HEK293 (cell line): Measurements from ENCODE around the gene NFS1.
"Not testable (repeated sequence)": the region's sequence is repeated elsewhere in the genome, so short reads cannot be mapped to it uniquely, and the experiment has no call there.

Experiments used
- CTCF ChIA-PET: fragments of 350-600 bp; formaldehyde crosslinking; extraction: SDS; loops from one replicate; lab custom pipeline; 2021; ENCODE audit warnings: antibody characterized with exemption; lab: Yijun Ruan, JAX
- POLR2A ChIA-PET: fragments of 300-600 bp; formaldehyde crosslinking; extraction: SDS; loops from one replicate; lab custom pipeline; 2020; ENCODE audit warnings: antibody characterized with exemption, inconsistent platforms; lab: Yijun Ruan, JAX
- H3K27ac ChIP-seq: fragments of 200-500 bp; sonication (Bioruptor generic); 2 replicates; pipeline ENCODE4 v1.5.1; 2014; ENCODE audit warnings: low read depth, low read length, control low read depth, inconsistent platforms; ENCODE audit errors: extremely low read depth
- H3K36me3 ChIP-seq, 2 experiments: fragments of 200-500 bp in 1 of 2; sonication (Bioruptor generic) in 1 of 2; 1 replicate in 1 of 2; 2 replicates in 1 of 2; pipeline ENCODE4 v1.5.1; 2014 to 2017; ENCODE audit warnings: inconsistent platforms in 2 of 2, low read length in 2 of 2; ENCODE audit not compliant: control insufficient read depth in 2 of 2, insufficient read depth in 1 of 2
- H3K4me1 ChIP-seq: fragments of 200-500 bp; sonication (Bioruptor generic); 2 replicates; pipeline ENCODE4 v1.5.1; 2014; ENCODE audit warnings: mild to moderate bottlenecking, low read length, inconsistent platforms; ENCODE audit not compliant: control insufficient read depth, insufficient read depth
- H3K4me3 ChIP-seq: 2 replicates; pipeline ENCODE4 v1.5.1; 2011; ENCODE audit warnings: low read depth, mild to moderate bottlenecking, control low read depth, low read length, moderate library complexity
- H3K9me3 ChIP-seq: fragments of 200-500 bp; sonication (Bioruptor generic); 2 replicates; pipeline ENCODE4 v1.5.1; 2014; ENCODE audit warnings: low read depth, low read length, inconsistent platforms; ENCODE audit not compliant: control insufficient read depth, insufficient read depth
- MYNN ChIP-seq: fragments of 450-650 bp; formaldehyde crosslinking; IDR thresholded peaks from 2 replicates; pipeline ENCODE4 v1.5.1; 2016; ENCODE audit warnings: missing biosample characterization, missing genetic modification characterization, borderline replicate concordance
- TCF7L2 ChIP-seq: IDR thresholded peaks from 2 replicates; pipeline ENCODE4 v1.6.1; 2011; ENCODE audit warnings: low read depth, mild to moderate bottlenecking, inconsistent platforms, low read length, moderate library complexity, borderline replicate concordance
- ZBTB20 ChIP-seq: fragments of 450-650 bp; formaldehyde crosslinking; IDR thresholded peaks from 2 replicates; pipeline ENCODE4 v1.5.1; 2016; ENCODE audit warnings: missing biosample characterization, missing genetic modification characterization
- ZNF121 ChIP-seq: fragments of 450-650 bp; formaldehyde crosslinking; IDR thresholded peaks from 2 replicates; pipeline ENCODE4 v1.5.1; 2016; ENCODE audit warnings: missing biosample characterization, missing genetic modification characterization
- ZNF211 ChIP-seq: fragments of 450-650 bp; formaldehyde crosslinking; IDR thresholded peaks from 2 replicates; pipeline ENCODE4 v1.5.1; 2016; ENCODE audit warnings: low read depth, missing biosample characterization, missing genetic modification characterization
- ZNF274 ChIP-seq, 2 experiments: fragments of 200-500 bp in 1 of 2; fragments of 450-650 bp in 1 of 2; sonication (Bioruptor generic) in 1 of 2; formaldehyde crosslinking in 1 of 2; IDR thresholded peaks; 2 replicates each; pipeline versions ENCODE4 v1.5.1 to v1.6.1; 2014 to 2016; ENCODE audit warnings: borderline replicate concordance in 1 of 2, inconsistent platforms in 1 of 2, low read length in 1 of 2, missing biosample characterization in 1 of 2, missing genetic modification characterization in 1 of 2
- ZNF366 ChIP-seq: fragments of 450-650 bp; formaldehyde crosslinking; conservative IDR thresholded peaks from 2 replicates; pipeline ENCODE4 v1.5.1; 2016; ENCODE audit warnings: missing biosample characterization, missing genetic modification characterization
- ZNF416 ChIP-seq: fragments of 450-650 bp; formaldehyde crosslinking; IDR thresholded peaks from 2 replicates; pipeline ENCODE4 v1.5.1; 2016; ENCODE audit warnings: missing biosample characterization, missing genetic modification characterization
- ZNF639 ChIP-seq: fragments of 450-650 bp; formaldehyde crosslinking; IDR thresholded peaks from 2 replicates; pipeline ENCODE4 v1.5.1; 2016; ENCODE audit warnings: missing biosample characterization, missing genetic modification characterization
- ZNF654 ChIP-seq: fragments of 450-650 bp; formaldehyde crosslinking; IDR thresholded peaks from 2 replicates; pipeline ENCODE4 v1.5.1; 2016; ENCODE audit warnings: low read depth, missing biosample characterization, missing genetic modification characterization
- ZNF843 ChIP-seq: fragments of 450-650 bp; formaldehyde crosslinking; IDR thresholded peaks from 2 replicates; pipeline ENCODE4 v1.5.1; 2016; ENCODE audit warnings: missing biosample characterization, missing genetic modification characterization
- TF ChIP-seq, protein P1 (sequence below): fragments of 450-650 bp; formaldehyde crosslinking; IDR thresholded peaks from 2 replicates; pipeline ENCODE4 v1.5.1; 2016; ENCODE audit warnings: missing biosample characterization, missing genetic modification characterization
- TF ChIP-seq, protein P2 (sequence below): fragments of 450-650 bp; IDR thresholded peaks from 2 replicates; pipeline ENCODE4 v1.5.1; 2018; ENCODE audit warnings: missing biosample characterization, mild to moderate bottlenecking, missing genetic modification characterization
- TF ChIP-seq, protein P3 (sequence below): fragments of 450-650 bp; formaldehyde crosslinking; IDR thresholded peaks from 2 replicates; pipeline ENCODE4 v1.5.1; 2016; ENCODE audit warnings: missing biosample characterization, missing genetic modification characterization

Gene NFS1

DNA sequence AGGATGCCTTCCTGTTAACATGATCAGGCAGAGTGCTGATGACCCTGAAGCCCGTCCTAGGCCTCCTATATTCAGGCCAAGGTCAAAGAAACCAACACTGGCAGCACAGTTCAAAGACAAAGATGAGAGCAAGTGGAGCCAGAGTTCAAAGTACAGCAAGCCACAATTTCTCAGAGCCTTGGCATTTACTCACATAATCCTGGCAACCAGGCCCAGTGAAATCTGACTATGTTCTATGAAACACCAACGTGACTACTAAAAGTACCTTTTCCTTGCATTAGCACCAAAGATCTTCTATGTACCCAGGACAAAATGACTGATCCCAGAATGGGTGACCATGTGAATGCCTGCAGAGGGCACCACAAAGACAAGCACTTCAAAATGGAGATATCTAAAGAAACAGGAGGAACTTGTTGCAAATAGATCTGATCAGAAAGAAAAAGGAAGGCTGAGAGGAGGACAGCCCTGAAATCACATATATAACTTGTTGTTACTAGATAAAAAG, 3.9 kb downstream of the NFS1 start:
- Histone ChIP-seq H3K9me3 (no peaks in the 10 kb centered on the region), H3K27ac (no peak overlapping the region), H3K4me1 (0 out of 2 replicates have a peak, but pooled peaks cover 4% of the 10 kb centered on the region), H3K4me3 (no peak overlapping the region), H3K36me3 (peaks cover 16 to 31% of the 10 kb centered on the region in 2 experiments; a peak in 2 of 3 replicates)
- ChIA-PET CTCF (interaction anchor here (0.7 kb wide), 1 partner anchor 358 kb away, joined by 3 read pairs; no protein-coding TSS in a partner anchor), POLR2A (no interaction called here)
- TF ChIP-seq ZNF121 = no peak
- TF ChIP-seq ZNF639 (tag by site-specific recombination) = no peak
- TF ChIP-seq ZNF843 (tag by site-specific recombination) = no peak

- Histone ChIP-seq H3K4me1 (no peaks in the 10 kb centered on the region), H3K9me3 (no peaks in the 10 kb centered on the region), H3K4me3 (no peak overlapping the region), H3K36me3 (peaks cover 29 to 46% of the 10 kb centered on the region in 2 experiments; a peak in 2 of 3 replicates), H3K27ac (no peak overlapping the region)
- no peak for TF ChIP-seq MYNN (tag by site-specific recombination)
- TF ChIP-seq, protein P1, sequence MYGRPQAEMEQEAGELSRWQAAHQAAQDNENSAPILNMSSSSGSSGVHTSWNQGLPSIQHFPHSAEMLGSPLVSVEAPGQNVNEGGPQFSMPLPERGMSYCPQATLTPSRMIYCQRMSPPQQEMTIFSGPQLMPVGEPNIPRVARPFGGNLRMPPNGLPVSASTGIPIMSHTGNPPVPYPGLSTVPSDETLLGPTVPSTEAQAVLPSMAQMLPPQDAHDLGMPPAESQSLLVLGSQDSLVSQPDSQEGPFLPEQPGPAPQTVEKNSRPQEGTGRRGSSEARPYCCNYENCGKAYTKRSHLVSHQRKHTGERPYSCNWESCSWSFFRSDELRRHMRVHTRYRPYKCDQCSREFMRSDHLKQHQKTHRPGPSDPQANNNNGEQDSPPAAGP (tag by site-specific recombination) = no peak
- TF ChIP-seq, protein P2, sequence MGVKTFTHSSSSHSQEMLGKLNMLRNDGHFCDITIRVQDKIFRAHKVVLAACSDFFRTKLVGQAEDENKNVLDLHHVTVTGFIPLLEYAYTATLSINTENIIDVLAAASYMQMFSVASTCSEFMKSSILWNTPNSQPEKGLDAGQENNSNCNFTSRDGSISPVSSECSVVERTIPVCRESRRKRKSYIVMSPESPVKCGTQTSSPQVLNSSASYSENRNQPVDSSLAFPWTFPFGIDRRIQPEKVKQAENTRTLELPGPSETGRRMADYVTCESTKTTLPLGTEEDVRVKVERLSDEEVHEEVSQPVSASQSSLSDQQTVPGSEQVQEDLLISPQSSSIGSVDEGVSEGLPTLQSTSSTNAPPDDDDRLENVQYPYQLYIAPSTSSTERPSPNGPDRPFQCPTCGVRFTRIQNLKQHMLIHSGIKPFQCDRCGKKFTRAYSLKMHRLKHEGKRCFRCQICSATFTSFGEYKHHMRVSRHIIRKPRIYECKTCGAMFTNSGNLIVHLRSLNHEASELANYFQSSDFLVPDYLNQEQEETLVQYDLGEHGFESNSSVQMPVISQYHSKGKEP (tag by site-specific recombination) = no peak
- no peak for TF ChIP-seq ZNF416 (tag by site-specific recombination)
- TF ChIP-seq ZBTB20 (tag by site-specific recombination) = no peak
- ChIA-PET CTCF (no interaction called here), POLR2A (interaction anchor here (0.6 to 1.0 kb wide), 2 partner anchors 235 to 238 kb away, joined by 4 to 5 read pairs; partner anchors contain the start of gene CEP250)
These were observed 8.9 kb downstream of the NFS1 start for GRCh38 chr20:35690265-35690664.

DNA sequence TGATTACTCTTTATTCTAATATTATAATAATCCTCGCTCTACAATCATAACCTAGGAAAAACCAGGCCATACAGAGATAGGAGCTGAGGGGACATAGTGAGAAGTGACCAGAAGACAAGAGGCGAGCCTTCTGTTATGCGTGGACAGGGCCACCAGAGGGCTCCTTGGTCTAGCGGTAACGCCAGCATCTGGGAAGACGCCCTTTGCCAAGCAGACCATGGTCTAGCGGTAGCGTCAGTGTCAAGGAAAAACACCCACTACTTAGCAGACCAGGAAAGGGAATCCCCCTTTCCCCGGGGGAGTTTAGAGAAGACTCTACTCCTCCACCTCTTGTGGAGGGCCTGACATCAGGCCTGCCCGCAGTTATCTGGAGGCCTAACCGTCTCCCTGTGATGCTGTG, 12.3 kb downstream of the NFS1 start:
- not testable (repeated sequence) for H3K4me3 ChIP-seq, H3K9me3 ChIP-seq, H3K4me1 ChIP-seq, H3K27ac ChIP-seq
- H3K36me3 ChIP-seq = peaks cover 12 to 37% of the 10 kb centered on the region in 2 experiments; a peak in 2 of 3 replicates
- peak; percentile 47 for TF ChIP-seq ZNF654
- POLR2A ChIA-PET = interaction anchor here (0.6 kb wide), 3 partner anchors 16 to 60 kb away, joined by 3 to 6 read pairs (median 3); no protein-coding TSS in a partner anchor
- CTCF ChIA-PET = interaction anchor here (1.2 kb wide), 1 partner anchor 39 kb away, joined by 4 read pairs; no protein-coding TSS in a partner anchor

- H3K4me1 ChIP-seq, POLR2A ChIA-PET, H3K27ac ChIP-seq, H3K9me3 ChIP-seq, H3K4me3 ChIP-seq: not testable (repeated sequence)
- H3K36me3 ChIP-seq = peaks cover 12 to 37% of the 10 kb centered on the region in 2 experiments; a peak in 2 of 3 replicates
- CTCF ChIA-PET = interaction anchor here (0.6 to 1.2 kb wide), 2 partner anchors 37 to 378 kb away, joined by 3 to 4 read pairs; no protein-coding TSS in a partner anchor
These were observed 13.8 kb downstream of the NFS1 start for GRCh38 chr20:35685368-35685767.

GRCh38 chr20:35681960-35682359, 17.2 kb downstream of the NFS1 start:
- ChIA-PET POLR2A (no interaction called here), CTCF (no interaction called here)
- Histone ChIP-seq H3K27ac (no peak overlapping the region), H3K9me3 (no peaks in the 10 kb centered on the region), H3K4me3 (no peak overlapping the region), H3K36me3 (peaks cover 0 to 13% of the 10 kb centered on the region in 2 experiments; a peak in 2 of 3 replicates), H3K4me1 (no peaks in the 10 kb centered on the region)
- TF ChIP-seq TCF7L2 = no peak
- TF ChIP-seq, protein P3, sequence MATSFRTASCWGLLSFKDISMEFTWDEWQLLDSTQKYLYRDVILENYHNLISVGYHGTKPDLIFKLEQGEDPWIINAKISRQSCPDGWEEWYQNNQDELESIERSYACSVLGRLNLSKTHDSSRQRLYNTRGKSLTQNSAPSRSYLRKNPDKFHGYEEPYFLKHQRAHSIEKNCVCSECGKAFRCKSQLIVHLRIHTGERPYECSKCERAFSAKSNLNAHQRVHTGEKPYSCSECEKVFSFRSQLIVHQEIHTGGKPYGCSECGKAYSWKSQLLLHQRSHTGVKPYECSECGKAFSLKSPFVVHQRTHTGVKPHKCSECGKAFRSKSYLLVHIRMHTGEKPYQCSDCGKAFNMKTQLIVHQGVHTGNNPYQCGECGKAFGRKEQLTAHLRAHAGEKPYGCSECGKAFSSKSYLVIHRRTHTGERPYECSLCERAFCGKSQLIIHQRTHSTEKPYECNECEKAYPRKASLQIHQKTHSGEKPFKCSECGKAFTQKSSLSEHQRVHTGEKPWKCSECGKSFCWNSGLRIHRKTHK = no peak
- TF ChIP-seq ZNF639 (tag by site-specific recombination) = no peak
- TF ChIP-seq ZNF211 = no peak
- no peak for TF ChIP-seq ZNF274 (IDR thresholded peaks at IDR 0.05; ENCODE audit: low read length)
- TF ChIP-seq ZNF274 (tag by site-specific recombination; IDR thresholded peaks at IDR 0.05; ENCODE audit: borderline replicate concordance) = no peak
- TF ChIP-seq ZNF366 (tag by site-specific recombination) = no peak
- no peak for TF ChIP-seq ZNF843 (tag by site-specific recombination)
